ENCODE data around the gene DCP2.

Gene DCP2

GRCh38 chr5:113035096-113035495, 58.5 kb downstream of the DCP2 start:
- no peak for DNase-seq (ENCODE audit: extremely low read depth, low read depth)
- H3K4me3 ChIP-seq (replicated peaks; ENCODE audit: low read depth, low read length), result no peak overlapping the region
- no peak for TF ChIP-seq CTCF (IDR thresholded peaks at IDR 0.05; ENCODE audit: low read depth, low read length, missing control alignments)

GRCh38 chr5:113036321-113036720, 59.7 kb downstream of the DCP2 start:
- H3K4me3 ChIP-seq (replicated peaks; ENCODE audit: low read depth, low read length), result no peak overlapping the region
- TF ChIP-seq CTCF (IDR thresholded peaks at IDR 0.05; ENCODE audit: low read depth, low read length, missing control alignments), result no peak
- DNase-seq (ENCODE audit: extremely low read depth, low read depth), result no peak

- DNase-seq (ENCODE audit: extremely low read depth, low read depth), result no peak
- H3K4me3 ChIP-seq (replicated peaks; ENCODE audit: low read depth, low read length), result no peak overlapping the region
- no peak for TF ChIP-seq CTCF (IDR thresholded peaks at IDR 0.05; ENCODE audit: low read depth, low read length, missing control alignments)
These were observed 60.2 kb downstream of the DCP2 start for GRCh38 chr5:113036826-113037225.

GRCh38 chr5:113038136-113038535, 61.5 kb downstream of the DCP2 start:
- no peak overlapping the region for H3K4me3 ChIP-seq (replicated peaks; ENCODE audit: low read depth, low read length)
- no peak for DNase-seq (ENCODE audit: extremely low read depth, low read depth)
- TF ChIP-seq CTCF (IDR thresholded peaks at IDR 0.05; ENCODE audit: low read depth, low read length, missing control alignments), result no peak

- H3K4me3 ChIP-seq (replicated peaks; ENCODE audit: low read depth, low read length), result no peak overlapping the region
- no peak for TF ChIP-seq CTCF (IDR thresholded peaks at IDR 0.05; ENCODE audit: low read depth, low read length, missing control alignments)
- DNase-seq (ENCODE audit: extremely low read depth, low read depth), result no peak
These were observed 62.1 kb downstream of the DCP2 start for GRCh38 chr5:113038714-113039113.

GRCh38 chr5:113039229-113039933, 62.8 kb downstream of the DCP2 start:
- TF ChIP-seq CTCF (IDR thresholded peaks at IDR 0.05; ENCODE audit: low read depth, low read length, missing control alignments), result no peak
- DNase-seq (ENCODE audit: extremely low read depth, low read depth), result no peak
- H3K4me3 ChIP-seq (replicated peaks; ENCODE audit: low read depth, low read length), result no peak overlapping the region

GRCh38 chr5:113039934-113040285, 63.3 kb downstream of the DCP2 start:
- DNase-seq (ENCODE audit: extremely low read depth, low read depth), result no peak
- TF ChIP-seq CTCF (IDR thresholded peaks at IDR 0.05; ENCODE audit: low read depth, low read length, missing control alignments), result no peak
- no peak overlapping the region for H3K4me3 ChIP-seq (replicated peaks; ENCODE audit: low read depth, low read length)

Measured in HFF-Myc (cell line).